Tibial artery (tissue), 4 donors: Measurements from ENCODE around the gene OR1B1.

Experiments
- DNase-seq, 2 donors: peaks; one replicate each; pipeline ENCODE4 v3.0.0-alpha.2; 2019
- H3K27ac ChIP-seq, 2 donors: fragments of 200-600 bp; sonication (generic) in 1 of 2; 1 replicate in 1 of 2; 2 replicates in 1 of 2; pipeline ENCODE4 v1.5.1; 2018 to 2019; ENCODE audit warnings: mild to moderate bottlenecking in 1 of 2
- H3K27me3 ChIP-seq, 2 donors: fragments of 200-600 bp; sonication (generic) in 1 of 2; one replicate each; pipeline versions ENCODE4 v1.5.1 to v1.6.0; 2016 to 2019
- H3K36me3 ChIP-seq, 3 donors: fragments of 200-600 bp; sonication (generic) in 2 of 3; one replicate each; pipeline ENCODE4 v1.5.1; 2016 to 2019; ENCODE audit warnings: mild to moderate bottlenecking in 2 of 3
- H3K4me1 ChIP-seq, 4 donors: fragments of 200-600 bp; sonication (generic) in 2 of 4; 1 replicate in 3 of 4; 2 replicates in 1 of 4; pipeline ENCODE4 v1.5.1; 2016 to 2019
- H3K4me3 ChIP-seq, 2 donors: fragments of 200-600 bp; sonication (generic) in 1 of 2; 1 replicate in 1 of 2; 2 replicates in 1 of 2; pipeline ENCODE4 v1.5.1; 2018 to 2019; ENCODE audit warnings: mild to moderate bottlenecking in 2 of 2
- H3K9me3 ChIP-seq, 3 donors: fragments of 200-600 bp; sonication (generic) in 1 of 3; one replicate each; pipeline ENCODE4 v1.5.1; 2016 to 2019
- CTCF ChIP-seq, 2 experiments: fragments of 200-600 bp in 1 of 2; fragments of 450-650 bp in 1 of 2; IDR thresholded peaks; one replicate each; pipeline ENCODE4 v1.5.1; 2017 to 2019; ENCODE audit warnings: antibody characterized with exemption in 2 of 2, mild to moderate bottlenecking in 1 of 2, moderate library complexity in 1 of 2
- intact Hi-C: fragments of 100-400 bp; cut with DNase I; formaldehyde crosslinking; loops from one replicate; pipeline ENCODE4 v1.15.0; 2023; ENCODE audit warnings: low total_unique reads

The OR1B1 gene

DNA sequence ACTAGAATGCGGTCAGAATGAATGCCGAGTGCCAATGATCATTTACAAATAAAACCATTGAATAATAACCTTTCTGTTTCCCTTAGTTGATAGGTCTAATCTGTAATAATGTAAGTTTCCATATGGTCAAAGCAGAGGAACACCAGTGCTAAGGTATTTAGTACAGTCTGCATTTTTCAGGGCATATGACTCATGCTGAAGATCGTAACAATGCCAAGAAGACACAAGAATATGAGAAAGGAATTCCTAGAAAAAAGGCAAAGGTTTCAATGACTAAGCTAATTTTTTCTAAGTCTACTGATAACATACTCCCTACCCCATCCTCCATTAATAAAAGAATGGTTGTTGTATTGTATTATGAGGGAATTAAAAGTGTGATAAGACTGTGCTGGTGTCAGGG, 77.1 kb downstream of the OR1B1 start:
- no peak for TF ChIP-seq CTCF (IDR thresholded peaks at IDR 0.05)
- H3K4me3 ChIP-seq: no peak overlapping the region
- H3K4me1 ChIP-seq: no peaks in the 10 kb centered on the region
- peaks cover 0 to 7% (median 7%) of the 10 kb centered on the region in 3 donors for H3K36me3 ChIP-seq
- peaks cover 0 to 5% (median 0%) of the 10 kb centered on the region in 3 donors for H3K9me3 ChIP-seq
- intact Hi-C loops: no loop called here
- no peaks in the 10 kb centered on the region for H3K27me3 ChIP-seq
- no peak overlapping the region for H3K27ac ChIP-seq
- DNase-seq: no peak

DNA sequence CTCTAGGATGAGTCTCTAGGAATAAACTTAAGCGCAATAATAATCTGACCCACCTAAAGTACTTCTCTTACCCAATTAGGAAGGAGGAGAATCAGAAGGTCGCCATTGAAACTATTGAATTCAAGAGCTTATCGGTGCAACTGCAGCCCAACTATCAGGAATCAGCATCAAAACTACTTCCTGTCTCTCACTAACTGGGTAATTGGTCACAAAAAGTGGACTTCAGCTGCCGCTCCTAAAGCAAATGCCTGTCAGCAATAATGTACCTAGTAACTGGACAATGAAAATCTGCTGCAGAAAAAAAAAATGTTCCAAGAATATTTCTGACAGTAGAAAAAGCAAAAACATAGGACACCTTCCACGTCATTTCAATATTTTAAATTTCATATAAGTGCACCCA, 77.6 kb downstream of the OR1B1 start:
- TF ChIP-seq CTCF (IDR thresholded peaks at IDR 0.05): no peak
- H3K36me3 ChIP-seq: peaks cover 0 to 7% (median 7%) of the 10 kb centered on the region in 3 donors
- no peak overlapping the region for H3K4me3 ChIP-seq
- intact Hi-C loops: no loop called here
- no peak overlapping the region for H3K27ac ChIP-seq
- peaks cover 0 to 5% (median 0%) of the 10 kb centered on the region in 3 donors for H3K9me3 ChIP-seq
- H3K4me1 ChIP-seq: no peaks in the 10 kb centered on the region
- no peak for DNase-seq
- no peaks in the 10 kb centered on the region for H3K27me3 ChIP-seq
